Ishikawa (cell line): Measurements from ENCODE around the gene KRTAP5-4.
A peak's percentile ranks its signal among the peaks of the same experiment; 100 is the strongest.

Source experiments
- CEBPB ChIP-seq: IDR thresholded peaks from 2 replicates; pipeline ENCODE4 v1.6.1; 2012
- CREB1 ChIP-seq: IDR thresholded peaks from 2 replicates; pipeline ENCODE4 v1.6.1; 2012; ENCODE audit warnings: low read depth
- EGR1 ChIP-seq: IDR thresholded peaks from 2 replicates; pipeline ENCODE4 v1.6.1; 2012
- EP300 ChIP-seq: IDR thresholded peaks from 2 replicates; pipeline ENCODE4 v1.6.1; 2012; ENCODE audit warnings: borderline replicate concordance
- FOXM1 ChIP-seq: IDR thresholded peaks from 2 replicates; pipeline ENCODE4 v1.6.1; 2012; ENCODE audit warnings: low read depth, borderline replicate concordance
- NFIC ChIP-seq: IDR thresholded peaks from 2 replicates; pipeline ENCODE4 v1.6.1; 2012
- RAD21 ChIP-seq: IDR thresholded peaks from 2 replicates; pipeline ENCODE4 v1.6.1; 2012; ENCODE audit warnings: low read depth
- TAF1 ChIP-seq: IDR thresholded peaks from 2 replicates; pipeline ENCODE4 v1.6.1; 2012; ENCODE audit warnings: low read depth, mild to moderate bottlenecking
- TCF12 ChIP-seq: IDR thresholded peaks from 2 replicates; pipeline ENCODE4 v1.6.1; 2012; ENCODE audit warnings: low read depth
- TEAD4 ChIP-seq: IDR thresholded peaks from 2 replicates; pipeline ENCODE4 v1.6.1; 2012
- YY1 ChIP-seq: IDR thresholded peaks from 2 replicates; pipeline ENCODE4 v1.6.1; 2012; ENCODE audit warnings: low read depth
- ZBTB7A ChIP-seq: IDR thresholded peaks from 2 replicates; pipeline ENCODE4 v1.6.1; 2012; ENCODE audit warnings: low read depth
- TF ChIP-seq, protein P1 (sequence below): IDR thresholded peaks from 2 replicates; pipeline ENCODE4 v1.6.1; 2012; ENCODE audit warnings: low read depth, mild to moderate bottlenecking
- TF ChIP-seq, protein P2 (sequence below): IDR thresholded peaks from 2 replicates; pipeline ENCODE4 v1.6.1; 2012
- TF ChIP-seq, protein P3 (sequence below): IDR thresholded peaks from 2 replicates; pipeline ENCODE4 v1.6.1; 2012

The KRTAP5-4 gene

DNA sequence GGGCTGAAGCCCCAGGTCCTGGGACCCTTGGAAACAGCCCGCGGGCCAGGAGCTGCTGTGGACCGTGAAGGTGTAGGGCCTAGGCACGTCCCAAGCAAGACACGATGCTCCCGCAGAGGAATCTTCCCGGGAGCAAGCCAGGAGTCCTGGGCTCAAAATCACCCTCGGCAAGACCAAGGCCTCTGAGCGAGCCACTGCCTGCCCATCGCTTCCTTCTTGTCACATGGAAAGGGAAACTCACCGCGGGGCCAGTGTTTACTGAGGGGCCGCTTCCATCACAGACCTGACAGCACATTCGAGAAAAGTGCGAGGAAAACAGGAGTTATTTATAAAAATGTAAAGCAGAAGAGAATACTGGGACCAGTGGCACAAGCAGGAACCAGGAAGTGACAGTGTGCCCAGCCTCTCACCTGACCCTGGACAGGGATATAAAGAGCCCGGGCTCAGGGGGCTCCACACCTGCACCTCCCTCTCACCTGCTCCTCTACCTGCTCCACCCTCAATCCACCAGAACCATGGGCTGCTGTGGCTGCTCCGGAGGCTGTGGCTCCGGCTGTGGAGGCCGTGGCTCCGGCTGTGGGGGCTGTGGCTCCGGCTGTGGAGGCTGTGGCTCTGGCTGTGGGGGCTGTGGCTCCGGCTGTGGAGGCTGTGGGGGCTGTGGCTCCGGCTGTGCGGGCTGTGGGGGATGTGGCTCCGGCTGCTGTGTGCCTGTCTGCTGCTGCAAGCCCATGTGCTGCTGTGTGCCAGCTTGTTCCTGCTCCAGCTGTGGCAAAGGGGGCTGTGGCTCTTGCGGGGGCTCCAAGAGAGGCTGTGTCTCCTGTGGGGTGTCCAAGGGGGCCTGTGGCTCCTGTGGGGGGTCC, 7.6 kb upstream of the KRTAP5-4 start, which contains the start of gene KRTAP5-5:
Gene KRTAP5-5, plus strand, starts transcription at position 450 of the 860 bp plus-strand sequence. Its CDS starts 66 bp downstream, at position 516.
- TF ChIP-seq FOXM1 (no peak), RAD21 (no peak), EGR1 (no peak)

DNA sequence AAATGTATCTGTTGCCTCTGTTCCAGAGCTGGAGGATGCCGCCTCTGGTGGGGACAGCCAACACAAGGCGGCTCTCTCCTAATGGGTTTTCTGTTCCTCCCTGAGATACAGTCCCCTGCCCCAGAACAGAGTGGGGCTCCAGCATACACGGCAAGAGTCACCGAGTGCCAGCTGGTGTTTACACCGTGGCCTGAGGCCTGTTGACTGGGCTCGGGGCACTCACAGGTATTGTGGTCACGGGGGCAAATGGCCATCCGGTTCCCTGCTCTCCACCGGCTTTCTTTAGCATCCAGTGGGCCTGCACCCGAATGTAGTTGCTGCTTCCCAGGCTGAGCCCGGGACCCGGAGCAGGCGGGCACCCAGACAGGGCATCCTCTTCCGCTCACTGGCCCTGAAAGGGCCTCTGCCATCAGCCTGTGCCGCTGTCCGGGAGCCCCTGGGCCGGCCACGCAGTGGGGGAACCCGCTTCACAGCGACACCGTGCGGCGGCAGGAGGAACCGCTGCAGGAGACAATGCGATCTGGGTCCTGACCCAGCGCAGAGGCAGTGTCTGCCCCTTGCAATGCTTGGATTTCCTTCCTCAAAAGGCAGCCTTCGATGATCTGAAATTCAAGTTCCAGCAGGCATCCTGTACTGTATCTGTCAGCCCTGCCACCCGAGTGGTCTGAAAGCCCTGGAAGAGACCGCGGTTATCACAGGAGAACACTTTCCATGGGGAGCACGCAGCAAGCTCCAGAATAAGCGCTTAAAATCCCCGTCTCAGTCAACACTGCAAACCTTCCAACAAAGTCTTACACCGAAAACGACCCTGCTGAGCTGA, 6.8 kb upstream of the KRTAP5-4 start:
- TF ChIP-seq TCF12: no peak
- TF ChIP-seq EP300: no peak
- peak; percentile 65 for TF ChIP-seq RAD21

DNA sequence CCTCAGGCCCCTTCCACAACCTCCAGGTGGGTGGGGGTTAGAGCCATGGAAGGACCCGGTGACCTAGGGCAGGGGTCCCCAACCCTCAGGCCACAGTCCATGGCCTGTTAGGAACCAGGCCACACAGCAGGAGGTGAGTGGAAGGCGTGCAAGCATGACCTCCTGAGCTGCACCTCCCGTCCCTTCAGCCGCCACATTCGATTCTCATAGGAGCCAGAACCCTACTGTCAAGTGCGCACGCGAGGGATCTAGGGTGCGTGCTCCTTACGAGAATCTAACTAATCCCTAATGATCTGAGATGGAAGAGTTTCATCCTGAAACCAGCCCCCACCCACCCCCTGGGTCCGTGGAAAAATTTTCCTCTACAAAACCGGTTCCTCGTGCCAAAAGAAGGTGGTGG, 3.6 kb upstream of the KRTAP5-4 start:
- TF ChIP-seq ZBTB7A (no peak), TAF1 (no peak), EP300 (no peak)

DNA sequence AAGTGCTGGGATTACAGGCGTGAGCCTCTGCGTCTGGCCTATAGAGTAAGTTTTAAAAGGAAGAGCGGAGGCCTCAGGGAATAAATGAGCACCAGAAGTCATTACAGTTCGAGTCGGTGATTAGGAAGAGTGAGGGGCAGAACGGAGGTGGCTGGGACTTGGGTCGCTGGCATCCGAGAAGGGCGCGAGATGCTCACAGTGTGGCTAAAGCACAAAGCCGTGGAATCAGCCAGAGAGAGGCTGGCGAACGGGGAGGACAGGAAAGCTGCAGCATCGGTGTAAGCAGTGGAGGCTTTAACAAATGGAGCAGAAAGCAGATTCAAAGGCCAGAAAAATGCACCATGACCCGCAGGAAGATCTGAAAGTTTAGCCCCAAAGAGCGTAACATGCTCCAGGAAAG, 2.7 kb upstream of the KRTAP5-4 start:
- TF ChIP-seq, protein P1, sequence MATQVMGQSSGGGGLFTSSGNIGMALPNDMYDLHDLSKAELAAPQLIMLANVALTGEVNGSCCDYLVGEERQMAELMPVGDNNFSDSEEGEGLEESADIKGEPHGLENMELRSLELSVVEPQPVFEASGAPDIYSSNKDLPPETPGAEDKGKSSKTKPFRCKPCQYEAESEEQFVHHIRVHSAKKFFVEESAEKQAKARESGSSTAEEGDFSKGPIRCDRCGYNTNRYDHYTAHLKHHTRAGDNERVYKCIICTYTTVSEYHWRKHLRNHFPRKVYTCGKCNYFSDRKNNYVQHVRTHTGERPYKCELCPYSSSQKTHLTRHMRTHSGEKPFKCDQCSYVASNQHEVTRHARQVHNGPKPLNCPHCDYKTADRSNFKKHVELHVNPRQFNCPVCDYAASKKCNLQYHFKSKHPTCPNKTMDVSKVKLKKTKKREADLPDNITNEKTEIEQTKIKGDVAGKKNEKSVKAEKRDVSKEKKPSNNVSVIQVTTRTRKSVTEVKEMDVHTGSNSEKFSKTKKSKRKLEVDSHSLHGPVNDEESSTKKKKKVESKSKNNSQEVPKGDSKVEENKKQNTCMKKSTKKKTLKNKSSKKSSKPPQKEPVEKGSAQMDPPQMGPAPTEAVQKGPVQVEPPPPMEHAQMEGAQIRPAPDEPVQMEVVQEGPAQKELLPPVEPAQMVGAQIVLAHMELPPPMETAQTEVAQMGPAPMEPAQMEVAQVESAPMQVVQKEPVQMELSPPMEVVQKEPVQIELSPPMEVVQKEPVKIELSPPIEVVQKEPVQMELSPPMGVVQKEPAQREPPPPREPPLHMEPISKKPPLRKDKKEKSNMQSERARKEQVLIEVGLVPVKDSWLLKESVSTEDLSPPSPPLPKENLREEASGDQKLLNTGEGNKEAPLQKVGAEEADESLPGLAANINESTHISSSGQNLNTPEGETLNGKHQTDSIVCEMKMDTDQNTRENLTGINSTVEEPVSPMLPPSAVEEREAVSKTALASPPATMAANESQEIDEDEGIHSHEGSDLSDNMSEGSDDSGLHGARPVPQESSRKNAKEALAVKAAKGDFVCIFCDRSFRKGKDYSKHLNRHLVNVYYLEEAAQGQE: no peak
- TF ChIP-seq NFIC (no peak), RAD21 (no peak), TAF1 (no peak), EGR1 (no peak), CREB1 (no peak), TEAD4 (no peak), FOXM1 (no peak), TCF12 (no peak)
- TF ChIP-seq, protein P2, sequence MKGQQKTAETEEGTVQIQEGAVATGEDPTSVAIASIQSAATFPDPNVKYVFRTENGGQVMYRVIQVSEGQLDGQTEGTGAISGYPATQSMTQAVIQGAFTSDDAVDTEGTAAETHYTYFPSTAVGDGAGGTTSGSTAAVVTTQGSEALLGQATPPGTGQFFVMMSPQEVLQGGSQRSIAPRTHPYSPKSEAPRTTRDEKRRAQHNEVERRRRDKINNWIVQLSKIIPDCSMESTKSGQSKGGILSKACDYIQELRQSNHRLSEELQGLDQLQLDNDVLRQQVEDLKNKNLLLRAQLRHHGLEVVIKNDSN: no peak

DNA sequence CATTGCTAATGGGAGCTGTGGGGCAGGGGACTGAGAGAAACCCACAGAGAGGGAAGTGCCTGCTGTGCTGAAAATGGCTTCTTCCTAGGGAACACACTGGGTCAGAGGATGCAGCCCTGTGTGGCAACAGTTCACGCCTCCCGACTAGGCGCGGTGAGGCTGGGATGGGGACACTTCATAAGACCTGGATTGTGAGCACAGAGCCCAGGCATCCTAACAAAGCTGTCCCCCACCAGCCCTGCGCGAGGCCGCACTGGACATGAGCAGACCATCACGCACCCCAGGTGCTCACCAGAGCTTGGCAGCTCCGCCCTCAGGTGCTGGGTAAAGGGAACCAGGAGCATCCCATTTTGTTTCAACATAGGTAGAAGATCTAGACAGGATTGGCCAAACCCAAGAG, 1.8 kb upstream of the KRTAP5-4 start:
- TF ChIP-seq, protein P3, sequence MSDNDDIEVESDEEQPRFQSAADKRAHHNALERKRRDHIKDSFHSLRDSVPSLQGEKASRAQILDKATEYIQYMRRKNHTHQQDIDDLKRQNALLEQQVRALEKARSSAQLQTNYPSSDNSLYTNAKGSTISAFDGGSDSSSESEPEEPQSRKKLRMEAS: no peak
- TF ChIP-seq NFIC: no peak
- no peak for TF ChIP-seq YY1
- no peak for TF ChIP-seq TAF1
- TF ChIP-seq EGR1: no peak
- no peak for TF ChIP-seq FOXM1
- TF ChIP-seq, protein P2: no peak
- TF ChIP-seq, protein P1: no peak
- no peak for TF ChIP-seq TEAD4
- TF ChIP-seq EP300: no peak
- no peak for TF ChIP-seq ZBTB7A
- no peak for TF ChIP-seq CEBPB
- no peak for TF ChIP-seq RAD21
- no peak for TF ChIP-seq CREB1
- TF ChIP-seq TCF12: no peak

DNA sequence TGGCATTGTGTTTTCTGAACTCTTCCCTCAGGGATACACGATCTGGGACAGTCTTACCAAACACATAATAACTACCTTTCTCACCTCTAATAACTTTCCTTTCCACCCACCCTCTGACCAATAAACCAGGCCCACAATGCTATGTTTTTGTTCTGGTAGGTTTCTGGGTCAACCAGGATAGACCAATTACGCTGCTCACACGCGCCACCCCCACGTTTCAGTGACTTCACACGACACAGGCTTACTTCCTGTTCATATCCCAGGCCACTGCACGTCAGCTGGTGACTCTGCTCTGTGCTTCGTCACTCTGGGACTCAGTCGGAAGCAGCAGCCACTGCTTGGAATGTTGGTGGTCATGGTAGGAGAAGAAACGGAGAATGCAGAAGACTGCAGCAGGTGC, 2.5 kb downstream of the KRTAP5-4 start:
- no peak for TF ChIP-seq NFIC
- TF ChIP-seq EP300: no peak
- TF ChIP-seq TEAD4: no peak
- no peak for TF ChIP-seq CEBPB
- TF ChIP-seq TCF12: no peak
- TF ChIP-seq, protein P3: no peak
- no peak for TF ChIP-seq YY1
- no peak for TF ChIP-seq ZBTB7A
- TF ChIP-seq EGR1: no peak
- TF ChIP-seq TAF1: no peak
- no peak for TF ChIP-seq CREB1
- no peak for TF ChIP-seq RAD21
- TF ChIP-seq, protein P2: no peak
- TF ChIP-seq FOXM1: no peak
- TF ChIP-seq, protein P1: no peak
